GM21737 (cell line): Measurements from ENCODE around the gene TMEM14C.

Source experiments
- ATAC-seq: cut with Tn5 transposase; IDR thresholded peaks from one replicate; pipeline ENCODE4 v1.9.1; 2021; ENCODE audit warnings: mild to moderate bottlenecking, moderate library complexity; ENCODE audit not compliant: unreplicated experiment

TMEM14C gene

DNA sequence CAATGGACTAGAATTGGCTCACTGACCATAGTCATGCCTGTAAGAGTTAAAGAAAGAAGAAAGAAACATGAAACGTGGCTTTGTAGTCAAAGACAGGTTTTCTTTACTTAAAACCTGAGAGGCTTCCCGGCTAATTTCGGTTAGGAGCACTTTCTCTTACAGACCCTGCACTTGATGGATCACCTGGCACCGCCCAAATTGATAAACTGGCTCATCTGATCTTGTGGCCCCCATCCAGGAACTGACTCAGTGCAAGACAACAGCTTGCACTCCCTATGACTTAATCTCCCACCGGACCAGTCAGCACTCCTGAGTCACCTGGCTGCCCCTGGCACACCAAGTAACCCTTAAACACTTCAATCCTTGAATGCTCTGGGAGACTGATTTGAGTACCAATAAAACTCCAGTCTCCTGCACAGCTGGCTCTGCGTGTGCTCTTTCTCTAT, 37.0 kb downstream of the TMEM14C start:
- ATAC-seq = no peak

GRCh38 chr6:10763006-10763405, 40.1 kb downstream of the TMEM14C start:
- no peak for ATAC-seq

DNA sequence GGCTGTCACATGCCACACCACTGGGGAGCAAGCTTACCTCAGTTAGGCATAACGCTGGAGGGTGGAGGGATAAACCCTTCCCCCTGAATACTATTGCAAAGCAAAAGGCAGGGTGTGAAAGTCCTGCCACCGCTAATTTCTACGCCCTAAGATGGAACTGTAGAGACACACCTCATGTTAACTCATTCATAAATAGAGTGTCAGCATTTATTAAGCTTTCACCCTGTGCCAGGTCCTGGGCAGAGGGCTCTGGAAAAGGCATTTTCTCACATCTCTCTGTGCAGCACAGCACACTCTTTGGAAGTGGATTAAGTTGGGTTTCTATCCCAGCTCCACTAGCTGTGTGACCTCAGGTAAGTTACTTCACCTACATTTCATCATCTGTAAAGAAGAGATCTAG, 46.5 kb downstream of the TMEM14C start:
- ATAC-seq = no peak

DNA sequence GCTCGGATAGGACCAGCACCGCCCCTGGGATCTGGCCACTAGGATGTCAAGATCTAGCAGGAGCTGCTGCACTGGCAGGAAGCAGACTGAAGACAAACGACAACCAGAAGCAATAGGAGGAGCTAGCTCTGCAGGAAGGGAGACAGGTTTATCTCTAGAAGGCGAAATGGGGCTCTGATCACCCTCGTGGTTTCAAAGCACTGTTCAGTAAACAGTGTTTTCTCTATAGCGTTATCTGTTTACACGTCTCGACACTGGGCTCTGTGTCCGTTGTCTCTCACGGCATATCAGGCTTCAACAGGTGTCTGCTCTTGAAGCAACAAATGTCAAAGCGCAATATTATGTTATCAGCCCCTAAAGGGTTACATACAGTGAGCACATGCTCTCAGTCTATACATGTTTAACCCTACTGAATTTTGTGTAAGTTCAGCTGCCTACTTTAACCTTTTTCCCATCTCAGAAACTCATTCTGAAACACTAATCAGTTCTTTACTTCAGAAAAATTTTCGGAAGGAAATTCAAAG, 48.6 kb downstream of the TMEM14C start:
- no peak for ATAC-seq

DNA sequence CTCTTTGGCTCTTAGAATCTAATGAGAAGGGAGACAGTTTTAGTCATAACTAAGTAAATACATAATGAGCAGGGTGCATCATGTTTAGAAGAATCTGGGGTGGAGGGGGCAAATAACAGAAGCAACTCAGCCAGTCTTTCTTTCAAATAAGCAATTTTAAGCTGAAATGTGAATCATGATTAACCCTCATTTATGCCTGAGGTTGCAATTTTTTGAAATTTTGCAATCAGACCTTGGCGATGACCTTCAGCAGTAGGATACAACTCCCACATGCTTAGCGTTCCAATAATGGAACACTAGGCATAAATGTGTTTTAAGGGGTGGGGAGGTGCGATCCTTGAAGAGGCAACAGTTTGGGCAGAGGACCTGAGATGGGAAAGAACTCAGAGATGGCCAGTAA, 55.4 kb downstream of the TMEM14C start:
- ATAC-seq = no peak

GRCh38 chr6:10779076-10779475, 56.2 kb downstream of the TMEM14C start:
- ATAC-seq = no peak
